Measurements from ENCODE around the gene PGK2. TPM values are rescaled to one million over a fixed set of nuclear protein-coding genes. Genes with fewer than 3 reads are reported as not detected.

PGK2 gene
- total RNA-seq: not detected

GRCh38 chr6:49787176-49787575 lies at the start of gene PGK2:
Gene PGK2, minus strand, starts transcription at chr6:49787285. Its CDS starts 98 bp downstream, at chr6:49787187.
- Histone ChIP-seq H3K4me1 (no peaks in the 10 kb centered on the region), H3K27ac (no peak within 1 kb of the TSS), H3K9me3 (no peaks in the 10 kb centered on the region), H3K4me3 (no peak within 1 kb of the TSS), H3K27me3 (no peaks in the 10 kb centered on the region), H3K36me3 (no peaks in the 10 kb centered on the region)
- TF ChIP-seq CTCF (IDR thresholded peaks at IDR 0.05): no peak
- TF ChIP-seq POLR2A (IDR thresholded peaks at IDR 0.05): no peak
- intact Hi-C loops (cut with DNase I): no loop called here
- no peak for DNase-seq
- WGBS, 2 donors: 76 to 86% methylated on average over 7 to 8 of the region's 8 CpGs

GRCh38 chr6:49835140-49835539 lies 48.1 kb upstream of the PGK2 start:
- 72 to 82% methylated on average over 3 of the region's 3 CpGs for WGBS, 2 donors
- no peaks in the 10 kb centered on the region for H3K36me3 ChIP-seq
- intact Hi-C loops (cut with DNase I): no loop called here
- TF ChIP-seq POLR2A (IDR thresholded peaks at IDR 0.05) (no peak), CTCF (IDR thresholded peaks at IDR 0.05) (no peak)
- no peak for DNase-seq
- H3K27ac ChIP-seq: no peak overlapping the region
- H3K4me3 ChIP-seq: no peak overlapping the region
- H3K27me3 ChIP-seq: no peaks in the 10 kb centered on the region
- H3K4me1 ChIP-seq: no peaks in the 10 kb centered on the region
- no peaks in the 10 kb centered on the region for H3K9me3 ChIP-seq

GRCh38 chr6:49833386-49833785 lies 46.3 kb upstream of the PGK2 start:
- DNase-seq: no peak
- Histone ChIP-seq H3K4me1 (no peaks in the 10 kb centered on the region), H3K4me3 (no peak overlapping the region), H3K9me3 (no peaks in the 10 kb centered on the region), H3K36me3 (no peaks in the 10 kb centered on the region), H3K27ac (no peak overlapping the region), H3K27me3 (no peaks in the 10 kb centered on the region)
- 74 to 77% methylated on average over 1 of the region's 1 CpG for WGBS, 2 donors
- TF ChIP-seq POLR2A (IDR thresholded peaks at IDR 0.05): no peak
- no peak for TF ChIP-seq CTCF (IDR thresholded peaks at IDR 0.05)
- intact Hi-C loops (cut with DNase I): no loop called here

GRCh38 chr6:49826743-49827406 lies 39.8 kb upstream of the PGK2 start:
- no peak for DNase-seq
- H3K4me3 ChIP-seq: no peak overlapping the region
- TF ChIP-seq CTCF (IDR thresholded peaks at IDR 0.05): no peak
- no peak for TF ChIP-seq POLR2A (IDR thresholded peaks at IDR 0.05)
- no peaks in the 10 kb centered on the region for H3K4me1 ChIP-seq
- no peaks in the 10 kb centered on the region for H3K9me3 ChIP-seq
- no peak overlapping the region for H3K27ac ChIP-seq
- H3K36me3 ChIP-seq: no peaks in the 10 kb centered on the region
- intact Hi-C loops (cut with DNase I): no loop called here
- WGBS, 2 donors: 41 to 52% methylated on average over 5 of the region's 5 CpGs
- H3K27me3 ChIP-seq: no peaks in the 10 kb centered on the region

- 73 to 78% methylated on average over 2 of the region's 2 CpGs for WGBS, 2 donors
- H3K4me3 ChIP-seq: no peak overlapping the region
- intact Hi-C loops (cut with DNase I): no loop called here
- no peaks in the 10 kb centered on the region for H3K9me3 ChIP-seq
- DNase-seq: no peak
- no peaks in the 10 kb centered on the region for H3K27me3 ChIP-seq
- TF ChIP-seq POLR2A (IDR thresholded peaks at IDR 0.05) (no peak), CTCF (IDR thresholded peaks at IDR 0.05) (no peak)
- no peaks in the 10 kb centered on the region for H3K4me1 ChIP-seq
- no peak overlapping the region for H3K27ac ChIP-seq
- no peaks in the 10 kb centered on the region for H3K36me3 ChIP-seq
Observed at GRCh38 chr6:49815166-49815565, 28.1 kb upstream of the PGK2 start.
